ENCODE results near the gene FBXL7.

The FBXL7 gene

DNA sequence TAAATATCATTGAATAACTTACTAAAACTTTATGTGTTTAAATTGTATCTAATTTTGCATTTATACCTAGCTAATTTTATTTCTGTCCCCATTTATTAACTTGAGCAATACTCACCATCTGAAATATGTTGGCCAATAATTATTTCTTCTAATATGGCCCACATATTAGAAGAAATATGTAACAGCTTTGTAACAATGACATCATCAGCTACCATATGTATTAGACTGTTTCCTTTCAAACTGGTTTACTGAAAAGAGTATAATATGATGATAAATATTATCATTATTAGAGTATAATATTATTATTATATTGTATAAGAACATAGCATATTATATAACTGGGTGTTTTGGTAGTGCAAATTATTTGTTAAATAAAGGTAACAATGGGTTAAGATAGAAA is 220.5 kb downstream of the FBXL7 start:
- DNase-seq, result no peak

- no peak for DNase-seq
These were observed 222.3 kb downstream of the FBXL7 start for GRCh38 chr5:15722305-15722704.

DNA sequence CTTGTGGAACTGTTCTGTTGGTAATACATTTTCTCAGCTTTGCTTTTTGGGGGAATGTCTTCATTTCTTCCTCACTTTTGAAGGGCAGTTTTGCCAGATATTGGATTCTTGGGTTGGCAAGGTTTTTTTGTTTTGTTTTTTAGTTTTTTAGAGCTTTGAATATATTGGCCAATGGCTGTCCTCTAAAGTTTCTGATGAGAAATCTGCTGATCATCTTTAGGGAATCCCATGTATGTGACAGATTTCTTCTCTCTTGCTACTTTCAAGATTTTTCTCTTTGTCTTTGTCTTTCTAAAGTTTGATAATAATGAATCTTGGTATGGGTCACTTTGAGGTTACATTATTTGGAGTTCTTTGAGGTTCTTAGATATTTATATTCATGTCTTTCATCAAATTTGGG is 227.4 kb downstream of the FBXL7 start:
- no peak for DNase-seq

- no peak for DNase-seq
These were observed 228.8 kb downstream of the FBXL7 start for GRCh38 chr5:15728811-15729210.

- DNase-seq, result no peak
These were observed 231.7 kb downstream of the FBXL7 start for GRCh38 chr5:15731699-15732098.

DNA sequence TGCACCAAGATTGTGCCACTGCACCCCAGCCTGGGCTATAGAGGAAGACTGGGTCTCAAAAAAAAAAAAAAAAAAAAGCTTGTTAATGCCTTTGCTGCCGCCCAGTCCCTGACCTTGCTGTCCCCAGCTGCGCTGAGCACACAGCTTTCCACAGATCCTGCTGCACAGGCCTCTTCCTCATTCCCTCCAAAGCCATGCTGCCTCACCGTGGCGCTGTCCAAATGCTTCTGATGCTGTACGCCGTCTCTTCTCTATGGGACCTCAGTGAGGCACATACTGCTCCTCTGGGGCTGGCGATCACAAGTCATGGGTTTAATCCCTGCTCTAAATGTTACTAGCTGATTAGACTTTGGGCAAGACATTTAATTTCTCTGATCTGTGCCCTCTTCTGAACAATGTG is 234.1 kb downstream of the FBXL7 start:
- DNase-seq, result no peak

GRCh38 chr5:15737036-15737821 is 237.2 kb downstream of the FBXL7 start:
- DNase-seq, result no peak

GRCh38 chr5:15737871-15738664 is 238.1 kb downstream of the FBXL7 start:
- DNase-seq, result no peak

DNA sequence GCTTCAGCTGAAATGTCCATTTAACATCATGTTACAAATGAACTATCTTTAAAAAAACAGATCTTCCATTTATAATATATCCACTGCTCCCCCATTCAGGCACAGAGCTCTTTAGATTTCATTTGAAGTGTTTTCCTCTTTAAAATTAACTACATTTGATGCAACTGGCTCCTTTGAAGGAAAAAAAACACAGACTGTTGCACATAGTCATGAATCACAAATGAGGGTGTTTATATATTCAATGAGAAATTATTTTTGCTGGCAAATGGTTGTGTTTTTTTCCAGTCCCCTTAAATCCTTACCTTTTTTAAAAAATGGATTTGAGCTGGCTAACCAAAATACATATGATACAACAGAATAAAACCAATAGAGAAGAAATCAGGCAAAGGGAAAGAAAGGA is 240.4 kb downstream of the FBXL7 start:
- DNase-seq, result no peak

- DNase-seq, result no peak
These were observed 241.6 kb downstream of the FBXL7 start for GRCh38 chr5:15741591-15741990.

DNA sequence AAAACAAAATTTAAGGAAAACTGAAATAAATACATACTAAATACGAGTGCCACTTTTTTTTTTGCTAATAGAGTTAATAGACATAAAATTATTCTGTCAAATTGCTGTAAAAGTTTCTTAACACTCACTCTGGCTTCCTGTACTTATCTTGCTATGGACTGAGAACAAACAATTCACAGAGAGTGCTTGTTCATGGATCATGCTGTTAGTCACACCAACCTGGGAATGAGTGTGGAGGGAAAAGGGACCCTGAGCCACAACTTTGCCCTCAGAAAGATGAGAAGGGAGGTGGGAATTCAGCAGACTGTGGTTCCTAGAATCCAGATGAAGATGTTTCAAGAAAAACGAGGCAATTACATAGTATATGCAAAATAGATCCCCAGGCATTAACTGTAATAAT is 246.9 kb downstream of the FBXL7 start:
- DNase-seq, result no peak

GRCh38 chr5:15748266-15748665 is 248.3 kb downstream of the FBXL7 start:
- no peak for DNase-seq

DNA sequence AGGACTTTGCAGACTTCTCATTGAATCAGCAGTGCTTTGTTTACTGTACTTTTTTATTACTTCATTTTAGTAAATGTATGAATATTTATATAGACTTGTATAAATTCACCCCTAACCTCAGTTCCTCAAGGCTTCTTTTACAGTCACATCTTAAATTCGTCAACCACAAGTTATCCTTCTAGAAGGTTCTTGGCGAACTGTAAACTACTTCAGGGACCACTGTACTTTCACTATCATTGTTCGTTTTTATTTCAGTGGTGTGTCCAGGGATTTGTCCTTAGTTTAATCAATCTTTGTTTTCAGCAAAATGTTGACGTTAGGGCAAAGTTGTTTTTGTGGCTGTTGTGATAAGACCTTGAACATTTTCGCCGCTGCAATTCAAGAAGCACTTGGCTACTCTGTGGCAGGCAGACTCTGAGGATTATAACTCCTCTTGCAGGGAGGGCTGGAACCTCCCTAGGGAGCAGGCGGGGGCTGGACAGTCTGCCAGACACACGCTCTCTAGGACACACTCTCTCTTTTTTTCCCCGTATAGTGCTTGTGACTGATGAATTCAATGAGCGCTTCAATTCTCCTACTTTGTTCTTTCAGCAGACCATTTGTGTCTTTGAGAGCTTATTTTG is 252.8 kb downstream of the FBXL7 start:
- DNase-seq, result no peak

- no peak for DNase-seq
These were observed 253.8 kb downstream of the FBXL7 start for GRCh38 chr5:15753752-15754151.

GRCh38 chr5:15757103-15757502 is 257.1 kb downstream of the FBXL7 start:
- DNase-seq, result no peak

DNA sequence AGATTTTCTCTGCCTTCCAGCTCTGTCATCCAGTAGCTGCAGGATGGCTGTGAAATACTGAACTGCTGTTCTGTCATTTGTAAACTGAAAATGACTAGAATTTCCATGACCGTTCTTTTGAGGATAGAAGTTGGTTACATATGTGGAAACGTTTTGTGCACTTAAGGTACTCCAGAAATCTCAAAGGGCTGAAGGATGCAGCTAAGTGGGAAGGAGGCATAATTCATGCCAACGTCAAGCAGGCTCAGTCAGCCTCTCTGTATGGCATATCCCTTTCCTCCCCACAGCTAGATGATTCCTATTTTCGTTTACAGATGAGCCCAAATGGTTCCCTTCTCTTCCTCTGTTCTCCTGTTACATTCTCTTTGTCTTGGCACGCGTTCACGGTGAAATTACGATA is 257.6 kb downstream of the FBXL7 start:
- DNase-seq, result no peak

GRCh38 chr5:15762668-15763067 is 262.7 kb downstream of the FBXL7 start:
- no peak for DNase-seq

DNA sequence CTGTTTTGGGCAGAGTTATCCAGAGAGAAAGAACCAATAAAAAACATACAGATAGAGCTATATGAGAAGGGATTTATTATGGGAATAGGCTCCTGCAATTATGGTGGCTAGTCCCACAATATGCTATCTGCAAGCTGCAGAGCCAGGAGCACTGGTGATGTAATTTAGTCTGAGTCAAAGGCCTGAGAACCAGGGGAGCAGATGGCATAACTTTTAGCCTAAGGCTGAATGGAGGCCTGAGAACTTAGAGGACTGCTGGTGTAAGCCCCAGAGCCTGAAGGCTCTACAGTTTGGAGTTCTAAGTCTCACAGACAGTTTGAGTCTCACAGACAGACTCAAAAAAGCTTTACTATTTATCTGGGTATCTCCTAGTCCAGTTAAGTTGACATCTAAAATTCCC is 263.8 kb downstream of the FBXL7 start:
- no peak for DNase-seq

DNA sequence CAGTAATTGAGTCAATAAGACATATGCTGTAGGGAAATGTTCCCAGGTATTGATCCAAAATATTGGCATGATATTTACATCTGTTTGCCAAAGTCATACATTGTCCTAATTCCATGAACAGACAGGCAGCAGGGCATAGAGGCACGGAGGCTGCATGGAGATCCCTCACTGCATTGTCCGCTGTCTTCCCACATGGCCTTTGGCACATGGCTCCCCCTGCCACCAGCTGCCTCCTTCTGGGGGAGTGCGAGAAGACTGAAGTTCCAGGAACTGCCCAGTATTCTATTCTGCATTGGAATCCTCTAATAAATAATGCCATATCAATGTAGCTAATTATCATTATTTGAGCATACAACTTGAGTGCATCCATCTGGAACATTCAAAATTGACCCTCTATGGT is 269.0 kb downstream of the FBXL7 start:
- no peak for DNase-seq

- DNase-seq, result no peak
These were observed 272.2 kb downstream of the FBXL7 start for GRCh38 chr5:15772131-15772530.

GRCh38 chr5:15774632-15775031 is 274.7 kb downstream of the FBXL7 start:
- DNase-seq, result no peak

DNA sequence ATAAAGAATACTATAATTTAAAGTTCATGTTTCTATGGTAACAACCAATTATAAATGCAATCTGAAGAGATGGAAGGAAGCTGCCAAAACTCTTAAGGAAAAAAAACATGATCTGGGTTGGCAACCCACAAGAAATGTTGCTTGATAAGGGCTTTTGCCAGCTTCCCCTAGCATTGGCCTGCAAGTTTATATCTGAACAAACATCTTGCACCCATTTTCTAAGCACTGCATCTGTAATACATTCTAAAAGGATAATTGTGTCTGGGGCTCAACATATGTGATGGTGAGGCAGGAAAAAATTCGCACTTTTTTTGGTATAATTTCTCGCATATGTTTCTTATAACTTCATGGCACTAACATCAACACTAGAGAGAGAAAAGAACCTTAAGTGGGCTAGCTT is 276.4 kb downstream of the FBXL7 start:
- DNase-seq, result no peak

DNA sequence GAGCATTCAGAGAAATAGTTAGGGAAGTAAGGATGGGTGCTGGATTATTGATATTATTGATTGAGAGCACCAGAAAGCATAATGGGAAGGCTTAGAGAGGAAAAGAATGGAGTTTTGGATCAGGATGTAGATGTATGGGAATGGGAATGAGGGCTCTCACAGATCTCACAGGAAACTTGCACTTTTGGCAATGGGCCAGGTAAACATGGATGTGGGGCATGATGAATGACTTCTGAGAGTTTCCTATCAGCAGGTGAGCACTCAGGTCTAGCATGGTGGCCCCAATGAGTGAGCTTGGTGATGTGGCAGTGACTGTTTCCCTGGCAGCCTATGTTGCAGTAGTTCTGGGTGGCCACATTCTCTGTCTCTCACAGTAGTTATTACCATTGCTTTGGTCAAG is 283.8 kb downstream of the FBXL7 start:
- no peak for DNase-seq

DNA sequence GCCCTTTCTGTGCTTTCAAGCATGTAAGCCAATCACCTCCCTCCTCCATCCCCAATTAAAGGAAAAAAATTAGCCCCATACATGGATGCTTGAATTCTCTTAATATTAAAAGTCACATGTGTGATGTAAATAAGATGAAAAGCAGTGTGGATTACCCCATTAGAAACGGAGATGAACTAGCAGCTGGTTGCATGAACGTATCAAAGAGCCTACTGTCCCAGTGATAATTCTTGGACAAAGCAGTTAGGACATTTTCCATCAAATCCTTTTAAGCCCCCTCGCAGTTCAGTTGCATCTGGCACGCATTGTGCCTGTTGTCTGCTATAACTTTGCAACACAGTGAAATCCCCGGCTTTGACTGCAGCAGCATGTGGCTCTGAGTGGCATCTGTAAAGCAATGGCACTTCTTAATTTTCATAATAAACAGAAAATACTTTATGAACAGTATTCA is 285.6 kb downstream of the FBXL7 start:
- DNase-seq, result no peak
